SK-N-MC (cell line): ENCODE data around the gene PAH.

ENCODE experiments used
- EZH2 ChIP-seq: fragments of 200-600 bp; sonication (generic); IDR thresholded peaks from one replicate; pipeline ENCODE4 v1.6.1; 2017; ENCODE audit warnings: antibody characterized with exemption
- POLR2AphosphoS5 ChIP-seq: IDR thresholded peaks from 2 replicates; pipeline ENCODE4 v1.6.1; 2012; ENCODE audit warnings: mild to moderate bottlenecking, low read depth, low read length, borderline replicate concordance

DNA sequence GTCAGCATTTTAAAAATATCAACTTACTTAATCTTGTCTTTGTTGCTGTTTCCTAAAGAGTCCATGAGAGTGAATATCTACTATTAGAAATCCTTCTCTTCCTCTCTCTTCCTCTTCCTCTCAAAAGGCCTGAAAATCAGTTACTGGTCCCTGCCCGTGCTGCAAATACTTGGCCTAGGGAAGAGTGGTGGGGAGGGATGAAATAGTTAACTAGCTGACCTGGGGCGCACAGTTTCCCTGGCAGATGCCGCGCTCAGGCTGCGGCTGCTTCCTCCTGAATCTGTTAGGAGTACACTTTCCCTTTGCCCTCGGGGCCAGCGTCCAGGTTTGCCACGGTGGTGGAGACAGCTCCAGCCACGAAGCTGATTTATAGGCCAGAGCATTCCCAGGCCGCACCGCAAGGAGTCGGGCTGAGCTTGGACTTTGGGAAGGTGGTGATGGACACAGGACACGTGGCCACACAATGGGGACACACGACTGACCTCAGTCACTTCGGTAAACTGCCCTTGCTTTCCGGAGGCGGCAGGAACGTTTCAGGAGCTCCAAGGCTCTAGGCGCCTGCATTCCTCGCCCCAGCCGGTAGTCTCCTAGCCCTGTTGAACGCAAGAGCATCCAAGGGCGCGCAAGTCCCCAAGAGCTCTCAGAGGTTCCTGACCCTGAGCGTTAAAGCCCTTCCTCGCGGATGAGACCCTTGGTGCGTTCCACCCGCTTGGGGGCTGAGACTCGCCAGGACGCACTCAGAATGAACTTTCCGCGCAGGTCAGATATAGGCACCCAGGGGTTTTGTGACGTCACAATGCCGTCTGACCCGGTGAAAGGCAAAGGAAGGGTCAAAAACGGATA is 33.3 kb upstream of the PAH start:
- TF ChIP-seq EZH2, result no peak
- no peak for TF ChIP-seq POLR2AphosphoS5
